Embryonic facial prominence (tissue), 1 donor: ENCODE measurements around the gene HEXIM2.
"Not testable (repeated sequence)": the region's sequence is repeated elsewhere in the genome, so short reads cannot be mapped to it uniquely, and the experiment has no call there.

ENCODE experiments used
- DNase-seq: peaks from one replicate; pipeline ENCODE4 v3.0.0-alpha.2; 2016; ENCODE audit errors: extremely low spot score

The HEXIM2 gene, protein sequence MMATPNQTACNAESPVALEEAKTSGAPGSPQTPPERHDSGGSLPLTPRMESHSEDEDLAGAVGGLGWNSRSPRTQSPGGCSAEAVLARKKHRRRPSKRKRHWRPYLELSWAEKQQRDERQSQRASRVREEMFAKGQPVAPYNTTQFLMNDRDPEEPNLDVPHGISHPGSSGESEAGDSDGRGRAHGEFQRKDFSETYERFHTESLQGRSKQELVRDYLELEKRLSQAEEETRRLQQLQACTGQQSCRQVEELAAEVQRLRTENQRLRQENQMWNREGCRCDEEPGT

DNA sequence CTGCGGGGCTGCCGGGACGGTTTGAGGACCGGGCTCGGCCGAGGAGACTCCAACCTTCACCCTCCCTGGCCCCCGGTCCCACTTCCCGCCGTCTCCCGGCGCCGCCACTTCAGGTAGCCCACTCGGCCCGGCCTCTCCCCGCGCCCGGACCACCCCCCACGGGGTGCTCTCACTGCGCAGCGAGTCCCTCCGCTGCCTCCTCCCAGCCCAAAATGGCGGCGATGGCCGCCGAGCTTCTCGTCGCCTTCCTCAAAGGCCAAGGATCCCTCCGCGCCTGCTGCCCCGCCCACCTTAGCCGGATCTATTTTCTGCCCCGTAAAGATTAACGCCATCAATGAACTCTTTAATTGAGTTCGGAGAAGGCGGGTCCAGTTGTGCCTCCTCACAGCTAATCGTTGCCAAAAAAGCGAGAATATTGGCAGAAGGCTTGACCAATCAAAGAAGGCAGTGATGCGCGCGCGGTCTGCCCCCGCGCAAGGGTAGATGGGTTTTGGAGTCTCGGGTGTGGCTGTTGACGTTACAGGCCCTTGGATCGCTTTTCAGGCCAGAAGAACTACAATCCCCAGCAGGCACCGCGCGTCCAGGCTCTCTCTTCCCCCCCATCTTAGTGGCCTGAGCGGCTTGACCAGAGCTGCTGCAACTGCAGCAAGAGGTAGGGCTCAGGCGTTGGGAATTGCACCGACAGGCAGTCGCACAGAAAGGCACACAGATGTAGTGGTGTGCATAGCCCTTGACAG is at the start of gene HEXIM2:
HEXIM2 (plus strand) TSS at position 588 of the 737 bp plus-strand sequence. CDS start 919 bp downstream, outside the sequence.
- peak; percentile 99 for DNase-seq

DNA sequence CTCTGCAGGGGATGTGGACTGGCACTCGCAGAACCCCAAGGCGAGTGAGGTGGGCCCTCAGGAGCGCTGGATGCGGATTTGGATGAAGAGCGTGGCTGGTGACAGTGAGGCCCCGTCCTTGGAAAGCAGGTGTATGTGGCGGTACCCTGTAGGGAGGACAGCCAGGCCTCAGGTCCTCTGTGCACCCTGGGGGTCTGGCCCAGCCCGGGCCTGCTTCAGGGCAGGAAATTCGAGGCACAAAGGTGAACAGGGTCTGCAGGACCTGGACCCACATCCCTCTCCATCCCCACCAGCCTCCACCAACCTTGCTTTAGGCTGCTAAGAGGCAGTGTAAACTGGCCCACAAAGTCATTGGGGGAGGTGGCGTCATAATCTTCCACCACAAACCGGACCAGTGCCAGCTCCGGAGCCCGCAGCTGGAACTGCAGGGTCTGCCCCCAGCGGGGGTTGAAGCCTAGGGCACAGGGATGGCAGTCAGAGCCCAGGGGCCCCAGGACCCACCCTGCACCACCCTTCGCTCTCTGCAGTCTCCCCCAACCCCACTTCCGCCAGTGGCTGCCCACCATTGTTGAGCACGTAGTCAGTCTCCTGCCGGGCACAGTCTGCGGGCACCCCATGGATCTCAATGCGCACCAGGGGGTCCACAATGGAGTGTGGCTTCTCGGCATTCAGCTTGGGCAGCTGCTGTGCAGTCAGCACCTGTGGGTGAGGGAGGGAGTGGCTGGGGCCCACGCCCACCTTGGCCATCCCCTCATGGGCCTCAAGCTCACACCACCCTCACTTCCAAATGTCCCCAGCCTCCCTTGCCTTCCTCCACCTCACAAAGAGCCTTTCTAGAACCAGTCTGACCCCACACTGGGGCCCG is 48.9 kb upstream of the HEXIM2 start:
- DNase-seq, result no peak

DNA sequence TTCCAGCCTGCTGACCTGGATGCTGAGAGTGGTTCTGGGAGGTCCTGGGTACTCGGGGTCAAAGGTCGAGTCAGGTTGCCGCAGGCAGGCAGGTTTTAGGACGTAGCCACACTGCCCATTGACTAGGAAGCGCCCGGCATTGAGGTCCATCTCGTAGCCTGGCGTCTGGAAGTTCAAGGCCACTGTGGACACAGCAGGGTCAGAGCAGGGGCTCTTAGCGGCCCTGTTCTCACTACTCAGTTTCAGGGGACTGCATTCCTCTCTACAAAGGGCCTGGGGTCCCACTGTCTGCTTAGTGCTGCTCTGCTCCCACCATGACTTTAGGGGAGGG is 48.3 kb upstream of the HEXIM2 start:
- DNase-seq, result no peak

DNA sequence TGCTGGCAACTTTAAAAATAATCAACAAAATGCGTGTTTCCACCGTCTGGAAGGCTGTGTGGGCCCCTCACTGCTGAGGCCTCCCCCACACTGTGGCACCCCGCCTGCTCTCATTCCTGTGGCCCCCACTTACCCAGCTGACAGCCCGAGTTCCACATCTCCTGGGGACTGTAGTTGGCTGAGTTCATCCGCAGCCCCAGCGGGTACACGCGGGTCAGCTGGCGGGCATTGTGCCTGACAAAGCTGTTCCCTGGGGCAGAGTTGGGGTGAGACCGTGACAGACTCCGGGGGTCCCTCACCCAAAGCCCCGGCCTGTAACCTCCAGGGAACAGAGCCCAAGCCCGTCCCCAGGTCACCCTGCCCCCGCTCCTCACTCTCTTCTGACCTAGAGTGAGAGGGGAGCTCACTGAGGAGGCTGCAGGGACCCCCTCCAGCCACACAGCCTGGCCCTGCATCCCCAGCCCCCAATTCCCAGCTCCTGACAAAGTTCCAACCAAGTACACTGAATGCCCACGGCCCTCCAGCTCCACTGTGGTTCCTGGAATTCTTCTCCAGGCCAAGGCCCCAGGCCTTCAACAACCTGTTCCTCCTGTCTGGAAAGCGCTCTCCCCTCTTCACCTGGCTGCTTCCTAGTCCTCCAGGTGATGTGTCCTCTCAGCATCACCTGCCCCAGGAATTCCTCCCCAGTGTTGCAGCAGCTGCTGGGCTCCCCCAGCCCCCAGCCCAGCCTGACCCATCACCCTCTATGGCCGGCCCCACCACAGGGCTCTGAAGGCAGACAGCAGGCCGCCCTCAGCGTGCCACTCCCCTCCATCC is 47.4 kb upstream of the HEXIM2 start:
- no peak for DNase-seq

DNA sequence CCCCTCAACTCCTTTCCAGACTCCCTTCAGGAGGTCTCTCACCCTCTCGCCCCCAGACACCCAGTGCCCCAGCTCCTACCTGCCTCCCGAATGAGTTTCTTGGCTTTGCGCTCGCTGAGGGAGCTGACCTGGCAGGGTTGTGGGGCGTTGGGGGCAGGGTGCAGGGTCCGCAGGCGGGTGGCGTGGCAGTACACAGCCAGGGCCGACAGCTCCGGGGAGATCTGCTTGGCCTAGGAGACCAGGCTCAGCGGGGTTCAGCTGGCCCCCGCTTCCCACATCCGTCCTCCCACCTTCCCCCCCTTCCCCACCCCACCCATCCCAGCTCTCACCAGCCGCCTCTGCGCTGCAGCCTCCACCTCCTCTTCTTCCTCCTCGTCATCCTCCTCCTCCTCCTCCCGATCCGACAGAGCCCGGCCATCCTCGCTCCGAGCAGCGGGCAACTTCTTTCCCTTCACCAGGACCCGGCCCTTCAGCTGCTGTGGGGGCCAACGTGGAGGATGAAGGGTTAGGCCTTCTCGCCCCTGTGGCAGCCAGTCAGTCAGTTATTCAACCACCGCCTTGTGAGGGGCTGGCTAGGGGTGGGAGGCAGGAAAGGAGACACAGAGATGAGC is 46.6 kb upstream of the HEXIM2 start:
- no peak for DNase-seq

GRCh38 chr17:45115871-45116270 is 45.8 kb upstream of the HEXIM2 start:
- DNase-seq, result no peak

DNA sequence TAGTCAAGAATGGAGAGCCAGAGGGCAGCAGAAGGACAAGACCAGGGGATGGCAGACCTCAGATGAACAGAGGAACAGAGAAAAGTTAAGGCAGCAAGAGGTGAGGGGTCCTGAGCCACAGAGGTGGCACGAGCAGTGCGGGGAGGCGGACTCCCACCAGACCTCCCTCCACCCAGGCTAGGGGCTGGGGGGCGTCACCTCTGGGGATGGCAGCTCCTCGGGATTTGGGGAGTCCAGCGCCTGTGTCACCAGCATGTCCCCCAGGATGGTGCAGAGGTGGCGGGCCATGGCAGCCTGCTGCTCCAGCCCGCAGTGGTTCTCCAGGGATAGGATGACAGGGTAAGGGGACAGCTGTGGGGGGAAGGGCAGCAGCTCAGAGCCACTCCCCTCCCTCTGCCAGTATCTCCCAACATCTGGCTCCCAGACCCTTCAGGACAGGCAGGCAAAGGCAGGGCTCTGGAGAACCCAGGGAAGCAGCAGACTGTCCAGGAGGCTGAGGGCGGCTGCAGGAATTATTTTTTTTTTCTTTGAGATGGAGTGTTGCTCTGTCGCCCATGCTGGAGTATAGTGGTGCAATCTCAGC is 45.1 kb upstream of the HEXIM2 start:
- no peak for DNase-seq

DNA sequence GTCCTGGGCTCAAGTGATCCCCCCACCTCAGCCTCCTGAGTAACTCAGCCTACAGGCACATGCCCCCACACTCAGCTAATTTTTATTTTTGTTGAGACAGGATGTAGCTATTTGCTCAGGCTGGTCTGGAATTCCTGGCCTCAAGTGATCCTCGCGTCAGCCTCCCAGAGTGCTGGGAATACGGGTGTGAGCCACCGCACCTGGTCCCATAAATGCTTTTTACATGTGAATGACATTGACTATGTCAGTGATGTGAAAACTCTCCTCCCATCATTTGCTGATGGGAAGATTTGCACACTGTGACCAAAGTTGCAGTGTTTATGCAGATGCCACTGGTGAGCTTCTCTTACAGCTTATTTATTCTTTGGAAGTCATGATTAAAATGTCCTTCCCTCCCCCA is 44.3 kb upstream of the HEXIM2 start:
- no peak for DNase-seq

- DNase-seq, result no peak
These were observed 43.6 kb upstream of the HEXIM2 start for GRCh38 chr17:45117848-45118646.

GRCh38 chr17:45118691-45119090 is 43.0 kb upstream of the HEXIM2 start:
- DNase-seq, result no peak

DNA sequence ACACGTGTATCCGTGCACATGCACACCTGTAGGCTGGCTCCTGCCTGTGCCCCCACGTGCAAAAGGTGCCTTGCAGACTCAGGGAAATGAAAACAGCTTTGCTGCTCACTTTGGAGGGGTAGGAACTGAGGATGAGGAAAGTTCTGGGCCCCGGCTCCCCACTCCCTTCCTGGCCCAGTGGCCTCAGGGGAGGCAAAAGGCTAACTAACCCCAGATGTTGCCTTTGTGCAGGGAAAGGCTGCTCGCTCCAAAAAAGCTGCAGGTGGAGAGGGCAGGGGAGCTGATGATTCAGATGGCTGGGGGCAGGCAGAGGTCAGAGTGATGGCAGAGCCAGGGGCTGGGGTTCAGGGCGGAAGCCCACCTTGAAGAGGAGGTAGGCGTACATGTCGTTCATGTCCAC is 41.7 kb upstream of the HEXIM2 start:
- no peak for DNase-seq

- DNase-seq, result no peak
These were observed 41.1 kb upstream of the HEXIM2 start for GRCh38 chr17:45120558-45120957.

GRCh38 chr17:45121055-45121454 is 40.6 kb upstream of the HEXIM2 start:
- no peak for DNase-seq

GRCh38 chr17:45123076-45123770 is 38.5 kb upstream of the HEXIM2 start:
- no peak for DNase-seq

DNA sequence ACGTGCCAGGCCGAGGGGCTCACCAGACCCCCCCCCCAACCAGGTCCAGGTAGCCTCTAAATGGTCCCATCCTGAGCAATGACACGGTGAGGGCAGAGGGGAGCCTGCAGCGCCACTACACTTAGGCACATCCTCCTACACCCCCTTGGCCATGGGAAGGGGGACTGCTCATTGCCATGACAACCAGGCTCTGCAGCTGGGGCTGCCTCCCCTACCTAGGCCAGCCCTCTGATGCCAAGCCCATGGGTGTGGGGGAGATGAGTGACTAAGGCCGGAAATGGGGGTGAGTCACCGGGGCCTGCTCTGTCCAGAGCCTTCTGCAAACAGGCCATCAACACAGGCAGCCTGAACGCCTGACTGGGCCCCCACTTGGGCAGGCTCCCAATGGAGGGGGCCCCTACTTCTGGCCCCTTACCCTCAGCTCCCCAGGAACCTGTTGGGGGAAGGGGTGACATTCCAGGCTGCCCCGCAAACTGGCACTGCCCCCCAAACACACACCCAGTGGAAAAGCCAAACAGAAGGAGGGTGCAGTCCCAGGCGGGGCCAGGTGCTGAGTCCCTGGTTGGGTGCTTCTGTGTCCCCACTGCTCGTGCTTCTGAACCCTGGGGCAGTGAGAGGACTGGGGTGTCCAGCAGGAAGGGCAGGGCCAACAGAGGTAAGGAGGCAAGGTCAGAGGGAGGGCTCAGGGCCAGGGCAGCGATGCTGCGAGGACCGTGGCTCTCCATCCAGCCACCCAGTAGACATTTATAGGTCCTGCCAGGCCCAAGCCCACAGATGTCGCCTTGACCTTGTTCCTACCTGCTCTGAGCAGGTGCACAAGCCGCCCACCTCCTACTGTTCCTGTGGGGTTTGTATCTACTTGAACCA is 37.5 kb upstream of the HEXIM2 start:
- DNase-seq, result no peak

DNA sequence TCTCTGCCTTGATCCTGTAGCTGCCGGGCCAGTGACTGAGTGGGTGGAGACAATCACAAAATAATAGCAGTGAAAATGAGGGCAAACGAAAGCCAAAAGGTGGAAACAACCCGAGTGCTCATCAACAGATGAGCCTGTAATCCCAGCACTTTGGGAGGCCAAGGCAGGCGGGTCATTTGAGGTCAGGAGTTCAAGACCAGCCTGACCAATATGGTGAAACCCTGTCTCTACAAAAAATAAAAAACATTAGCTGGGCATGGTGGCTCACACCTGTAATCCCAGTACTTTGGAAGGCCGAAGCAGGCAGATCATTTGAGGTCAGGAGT is 36.9 kb upstream of the HEXIM2 start:
- not testable (repeated sequence) for DNase-seq

DNA sequence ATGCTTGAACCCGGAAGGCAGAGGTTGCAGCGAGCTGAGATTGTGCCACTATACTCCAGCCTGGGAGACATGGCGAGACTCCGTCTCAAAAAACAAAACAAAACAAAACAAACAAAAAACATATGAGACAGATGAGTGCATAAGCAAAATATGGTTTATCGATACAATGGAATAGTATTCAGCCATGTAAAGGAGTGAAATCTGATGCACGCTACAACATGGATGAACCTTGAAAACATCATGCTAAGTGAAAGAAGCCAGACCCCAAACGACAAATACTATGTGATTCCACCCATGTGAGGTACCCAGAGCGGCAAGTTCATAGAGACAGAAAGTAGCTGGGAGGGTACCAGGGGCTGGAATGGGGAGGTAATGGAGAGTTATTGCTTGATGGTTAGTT is 36.2 kb upstream of the HEXIM2 start:
- DNase-seq, result no peak

GRCh38 chr17:45127207-45127547 is 34.5 kb upstream of the HEXIM2 start:
- DNase-seq, result no peak
